Measurements from ENCODE around the gene SBK1. TPM values are rescaled to one million over a fixed set of nuclear protein-coding genes. Genes with fewer than 3 reads are reported as not detected.

Gene SBK1
- polyA plus RNA-seq, 2 of the 4 experiments (the other 2 are of a cell fraction), result 0.13 to 0.43 TPM

DNA sequence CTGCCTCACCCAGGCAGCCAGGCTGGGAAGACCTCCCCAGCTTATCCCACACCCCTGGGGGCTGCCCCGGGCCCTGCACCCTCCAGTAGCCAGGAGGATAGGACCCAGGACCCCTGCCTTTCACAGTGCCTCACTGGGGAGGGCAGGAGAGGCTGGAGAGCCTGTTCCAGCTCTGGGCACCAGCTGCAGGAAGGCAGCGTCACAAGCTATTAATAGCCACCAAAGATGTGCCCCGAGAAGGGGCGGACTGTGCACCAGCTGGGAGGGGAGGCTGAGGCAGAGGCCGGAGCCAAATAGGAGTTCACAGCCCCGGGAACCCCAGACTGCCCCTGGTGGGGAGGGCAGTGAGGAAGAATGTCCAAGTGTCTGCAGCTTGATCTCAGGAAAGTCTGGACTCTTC lies 8.8 kb downstream of the SBK1 start:
- FAIRE-seq (no peak), ATAC-seq (no peak), DNase-seq (ENCODE audit: low read depth in 1 of 2, low spot score in 1 of 2) (no peak)
- Histone ChIP-seq H3K4me2 (no peak overlapping the region), H3K27ac (no peak overlapping the region), H3K4me3 (no peak overlapping the region), H3K4me1 (no peaks in the 10 kb centered on the region), H3K9me3 (no peaks in the 10 kb centered on the region)
- TF ChIP-seq BHLHE40 (IDR thresholded peaks at IDR 0.05; ENCODE audit: low read depth, low read length) (no peak), TFCP2L1 (CRISPR knock-in tag; IDR thresholded peaks at IDR 0.05) (no peak), ZFP36 (IDR thresholded peaks at IDR 0.05; ENCODE audit: borderline replicate concordance, partially characterized antibody) (no peak), NPAS2 (CRISPR knock-in tag; IDR thresholded peaks at IDR 0.05; ENCODE audit: borderline replicate concordance) (no peak), GATA3 (IDR thresholded peaks at IDR 0.05; ENCODE audit: borderline replicate concordance) (no peak), CBX2 (IDR thresholded peaks at IDR 0.05; ENCODE audit: borderline replicate concordance, low read depth) (no peak), MAZ (IDR thresholded peaks at IDR 0.05; ENCODE audit: borderline replicate concordance, low read depth, low read length) (no peak), RNF2 (IDR thresholded peaks at IDR 0.05; ENCODE audit: borderline replicate concordance, low read depth) (no peak), PHF8 (IDR thresholded peaks at IDR 0.05; ENCODE audit: borderline replicate concordance, low read depth) (no peak), FOSB (CRISPR knock-in tag; IDR thresholded peaks at IDR 0.05) (no peak), MYC (IDR thresholded peaks at IDR 0.05; ENCODE audit: borderline replicate concordance, low read length) (no peak), CHD2 (IDR thresholded peaks at IDR 0.05; ENCODE audit: low read length, partially characterized antibody) (no peak)
- TF ChIP-seq, protein P1, sequence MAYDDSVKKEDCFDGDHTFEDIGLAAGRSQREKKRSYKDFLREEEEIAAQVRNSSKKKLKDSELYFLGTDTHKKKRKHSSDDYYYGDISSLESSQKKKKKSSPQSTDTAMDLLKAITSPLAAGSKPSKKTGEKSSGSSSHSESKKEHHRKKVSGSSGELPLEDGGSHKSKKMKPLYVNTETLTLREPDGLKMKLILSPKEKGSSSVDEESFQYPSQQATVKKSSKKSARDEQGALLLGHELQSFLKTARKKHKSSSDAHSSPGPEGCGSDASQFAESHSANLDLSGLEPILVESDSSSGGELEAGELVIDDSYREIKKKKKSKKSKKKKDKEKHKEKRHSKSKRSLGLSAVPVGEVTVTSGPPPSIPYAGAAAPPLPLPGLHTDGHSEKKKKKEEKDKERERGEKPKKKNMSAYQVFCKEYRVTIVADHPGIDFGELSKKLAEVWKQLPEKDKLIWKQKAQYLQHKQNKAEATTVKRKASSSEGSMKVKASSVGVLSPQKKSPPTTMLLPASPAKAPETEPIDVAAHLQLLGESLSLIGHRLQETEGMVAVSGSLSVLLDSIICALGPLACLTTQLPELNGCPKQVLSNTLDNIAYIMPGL (CRISPR knock-in tag; IDR thresholded peaks at IDR 0.05; ENCODE audit: borderline replicate concordance), result no peak
- TF ChIP-seq, protein P2, sequence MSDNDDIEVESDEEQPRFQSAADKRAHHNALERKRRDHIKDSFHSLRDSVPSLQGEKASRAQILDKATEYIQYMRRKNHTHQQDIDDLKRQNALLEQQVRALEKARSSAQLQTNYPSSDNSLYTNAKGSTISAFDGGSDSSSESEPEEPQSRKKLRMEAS (IDR thresholded peaks at IDR 0.05), result no peak
- POLR2A ChIA-PET, result no interaction called here
- CTCF ChIA-PET, result interaction anchor here (1.2 to 42.1 kb wide), 3 partner anchors 5 to 23 kb away, joined by 4 to 864 read pairs (median 864); partner anchors contain the start of gene SBK1
- WGBS (ENCODE audit: missing lambda C conversion rate), result 10% methylated on average over 5 of the region's 6 CpGs

DNA sequence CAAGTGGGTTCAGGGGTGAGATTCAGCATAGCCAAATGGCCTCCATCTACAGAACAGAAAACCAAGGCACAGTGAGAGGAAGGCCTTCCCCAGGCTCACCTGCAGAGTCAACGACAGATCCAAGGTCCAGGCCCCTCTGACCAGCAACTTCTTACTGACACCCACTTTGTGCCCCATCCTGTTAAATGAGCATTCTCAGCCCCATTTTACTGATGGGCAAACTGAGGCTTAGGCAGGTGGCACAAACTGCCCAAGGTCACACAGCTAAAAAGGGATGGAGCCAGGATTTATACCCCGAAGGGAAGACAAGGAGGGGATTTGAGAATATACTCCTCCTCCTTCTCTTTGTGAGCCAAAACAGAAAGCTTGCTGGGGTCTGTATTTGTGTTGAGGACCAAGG lies 9.3 kb downstream of the SBK1 start:
- no peak overlapping the region for H3K4me3 ChIP-seq
- CTCF ChIA-PET, result interaction anchor here (32.1 to 42.1 kb wide), 2 partner anchors 5 to 9 kb away, joined by 864 read pairs; partner anchors contain the start of gene SBK1
- DNase-seq (ENCODE audit: low read depth in 1 of 2, low spot score in 1 of 2) (no peak), ATAC-seq (no peak), FAIRE-seq (no peak)
- WGBS (ENCODE audit: missing lambda C conversion rate), result 6% methylated on average over 2 of the region's 2 CpGs
- TF ChIP-seq RAD21 (conservative IDR thresholded peaks at IDR 0.05 in 1 of 2, IDR thresholded peaks at IDR 0.05 in 1 of 2) (no peak), TFCP2L1 (CRISPR knock-in tag; IDR thresholded peaks at IDR 0.05) (no peak)
- H3K4me1 ChIP-seq, result no peaks in the 10 kb centered on the region
- no peak overlapping the region for H3K27ac ChIP-seq
- H3K4me2 ChIP-seq, result no peak overlapping the region
- no peaks in the 10 kb centered on the region for H3K9me3 ChIP-seq
- POLR2A ChIA-PET, result no interaction called here

DNA sequence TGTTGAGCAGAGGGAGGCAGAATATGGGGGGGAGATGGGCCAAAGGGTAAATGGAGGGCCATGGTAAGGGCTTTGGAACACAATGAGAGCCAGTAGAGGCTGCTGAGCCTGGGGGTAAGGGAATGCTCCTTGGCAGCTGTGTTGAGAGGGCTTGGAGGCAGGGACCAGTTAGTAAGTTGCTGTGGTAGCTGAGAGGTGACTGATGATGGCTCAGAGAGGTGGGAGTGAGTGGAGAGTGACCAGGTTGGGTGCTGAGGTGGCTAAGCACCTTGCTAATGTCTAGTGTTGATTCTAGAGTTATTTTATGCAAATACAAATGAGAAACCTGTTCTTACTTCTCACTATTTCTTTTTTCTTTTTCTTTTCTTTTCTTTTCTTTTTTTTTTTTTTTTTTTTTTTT lies 10.8 kb downstream of the SBK1 start:
- Histone ChIP-seq H3K4me3 (no peak overlapping the region), H3K27ac (no peak overlapping the region), H3K4me2 (no peak overlapping the region), H3K9me3 (no peaks in the 10 kb centered on the region), H3K4me1 (no peaks in the 10 kb centered on the region)
- no peak for FAIRE-seq
- no peak for TF ChIP-seq BHLHE40 (IDR thresholded peaks at IDR 0.05; ENCODE audit: low read depth, low read length)
- TF ChIP-seq POLR2AphosphoS2 (conservative IDR thresholded peaks at IDR 0.05; ENCODE audit: low read length), result no peak
- no peak for TF ChIP-seq NPAS2 (CRISPR knock-in tag; IDR thresholded peaks at IDR 0.05; ENCODE audit: borderline replicate concordance)
- no peak for TF ChIP-seq RFX5 (IDR thresholded peaks at IDR 0.05)
- TF ChIP-seq, protein P3, sequence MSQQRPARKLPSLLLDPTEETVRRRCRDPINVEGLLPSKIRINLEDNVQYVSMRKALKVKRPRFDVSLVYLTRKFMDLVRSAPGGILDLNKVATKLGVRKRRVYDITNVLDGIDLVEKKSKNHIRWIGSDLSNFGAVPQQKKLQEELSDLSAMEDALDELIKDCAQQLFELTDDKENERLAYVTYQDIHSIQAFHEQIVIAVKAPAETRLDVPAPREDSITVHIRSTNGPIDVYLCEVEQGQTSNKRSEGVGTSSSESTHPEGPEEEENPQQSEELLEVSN (IDR thresholded peaks at IDR 0.05; ENCODE audit: borderline replicate concordance, low read depth), result no peak
- TF ChIP-seq ZFP36 (IDR thresholded peaks at IDR 0.05; ENCODE audit: borderline replicate concordance, partially characterized antibody), result no peak
- TF ChIP-seq, protein P4, sequence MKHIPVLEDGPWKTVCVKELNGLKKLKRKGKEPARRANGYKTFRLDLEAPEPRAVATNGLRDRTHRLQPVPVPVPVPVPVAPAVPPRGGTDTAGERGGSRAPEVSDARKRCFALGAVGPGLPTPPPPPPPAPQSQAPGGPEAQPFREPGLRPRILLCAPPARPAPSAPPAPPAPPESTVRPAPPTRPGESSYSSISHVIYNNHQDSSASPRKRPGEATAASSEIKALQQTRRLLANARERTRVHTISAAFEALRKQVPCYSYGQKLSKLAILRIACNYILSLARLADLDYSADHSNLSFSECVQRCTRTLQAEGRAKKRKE (CRISPR knock-in tag; IDR thresholded peaks at IDR 0.05; ENCODE audit: low read depth), result no peak
- CTCF ChIA-PET, result interaction anchor here (32.1 to 42.1 kb wide), 2 partner anchors 3 to 11 kb away, joined by 864 read pairs; partner anchors contain the start of gene SBK1
- POLR2A ChIA-PET, result no interaction called here
- no peak for DNase-seq (ENCODE audit: low read depth in 1 of 2, low spot score in 1 of 2)
- no peak for ATAC-seq
